ENCODE measurements around the gene CASP10. TPM values are rescaled to one million over a fixed set of nuclear protein-coding genes. Genes with fewer than 3 reads are reported as not detected.

CASP10 gene
- total and polyA plus RNA-seq, 2 of the 4 experiments (the other 2 are of a cell fraction) = 0.12 to 0.90 TPM

- Histone ChIP-seq H3K18ac (ENCODE audit: low read depth, low read length) (no peak overlapping the region), H2AK9ac (replicated peaks; ENCODE audit: low read depth, low read length, poor library complexity) (no peak overlapping the region), H3K4me3 (ENCODE audit: insufficient read depth, low read depth, low read length) (no peak overlapping the region), H3K4ac (ENCODE audit: low read depth, low read length) (no peak overlapping the region), H3K9ac (ENCODE audit: low read depth, low read length) (no peak overlapping the region), H2BK20ac (ENCODE audit: low read depth, low read length) (no peak overlapping the region), H4K8ac (ENCODE audit: low read depth in 2 of 2, low read length in 2 of 2) (no peak overlapping the region), H2AK5ac (ENCODE audit: low read depth, low read length) (no peak overlapping the region), H3K79me1 (ENCODE audit: low read depth in 1 of 2, low read length in 2 of 2) (peaks cover 0 to 3% of the 10 kb centered on the region in 2 experiments; a peak in 2 of 4 replicates), H4K20me1 (ENCODE audit: insufficient read depth, low read length) (no peaks in the 10 kb centered on the region), H2BK120ac (ENCODE audit: low read depth, low read length) (no peak overlapping the region), H4K91ac (ENCODE audit: insufficient read depth, low read depth, low read length) (no peak overlapping the region), H3K14ac (replicated peaks; ENCODE audit: low read depth, low read length) (no peak overlapping the region), H4K5ac (ENCODE audit: low read depth, low read length) (no peak overlapping the region), H3K27me3 (ENCODE audit: control insufficient read depth, insufficient read depth, low read length) (no peaks in the 10 kb centered on the region), H2BK15ac (ENCODE audit: low read depth, low read length) (no peak overlapping the region), H3K4me2 (ENCODE audit: low read depth, low read length) (no peak overlapping the region), H3K4me1 (ENCODE audit: control insufficient read depth, insufficient read depth, low read length) (no peaks in the 10 kb centered on the region), H3K56ac (ENCODE audit: extremely low read depth, insufficient read depth, low read length) (no peak overlapping the region), H3K27ac (ENCODE audit: insufficient read depth, low read length) (no peak overlapping the region), H2AFZ (replicated peaks; ENCODE audit: low read length, poor library complexity) (no peak overlapping the region), H3K9me3 (ENCODE audit: control insufficient read depth, insufficient read depth, low read length) (no peaks in the 10 kb centered on the region), H2BK5ac (ENCODE audit: low read depth, low read length, poor library complexity, severe bottlenecking) (no peak overlapping the region), H3K9me1 (ENCODE audit: insufficient read depth, low read length) (0 out of 2 replicates have a peak, but pooled peaks cover 4% of the 10 kb centered on the region), H3K23ac (ENCODE audit: low read depth, low read length) (no peak overlapping the region), H3K36me3 (ENCODE audit: control insufficient read depth, insufficient read depth, low read length) (peaks cover 28% of the 10 kb centered on the region)
- TF ChIP-seq RAD21 (IDR thresholded peaks at IDR 0.05; ENCODE audit: low read length) (no peak), MAZ (IDR thresholded peaks at IDR 0.05; ENCODE audit: borderline replicate concordance, low read depth, low read length) (no peak)
- no TSS peak for BruUV-seq (replicated peaks)
- 100% methylated on average over 1 of the region's 2 CpGs; no CpG with 5 or more reads in 1 of the 2 experiments for WGBS, 2 experiments (ENCODE audit: extremely low coverage in 2 of 2, insufficient read length in 1 of 2)
- intact Hi-C loops (cut with micrococcal nuclease) (no loop called here), dilution Hi-C loops (cut with HindIII; ENCODE audit: low sequenced_read_pairs, unreplicated experiment) (no loop called here), in situ Hi-C loops (cut with MboI; ENCODE audit: low sequenced_read_pairs) (no loop called here)
- no peak for ATAC-seq (ENCODE audit: low read depth)
- CTCF ChIA-PET = no interaction called here
- POLR2A ChIA-PET (ENCODE audit: unreplicated experiment) = no interaction called here
- DNase-seq = no peak
Observed at GRCh38 chr2:201271917-201272316, 89.0 kb downstream of the CASP10 start.

Data from IMR-90 (cell line).